SK-N-SH treated with all-trans-retinoic acid at 6 μM for 48 hours (cell line): ENCODE measurements around the gene CD300A.

Experiments
- ATAC-seq: fragments of 200-7000 bp; cut with Tn5 transposase; 3 replicates; pipeline ENCODE4 v1.9.1; 2020; ENCODE audit warnings: mild to moderate bottlenecking, moderate library complexity
- ARNTL ChIP-seq: fragments of 450-650 bp; formaldehyde crosslinking; IDR thresholded peaks from 2 replicates; pipeline ENCODE4 v1.5.0; 2020; ENCODE audit warnings: low read depth, mild to moderate bottlenecking, moderate library complexity, borderline replicate concordance
- BACH2 ChIP-seq: fragments of 250-450 bp; sonication (Bioruptor Pico); IDR thresholded peaks from 2 replicates; pipeline ENCODE4 v1.9.0; 2021; ENCODE audit warnings: mild to moderate bottlenecking, borderline replicate concordance
- CSDC2 ChIP-seq: fragments of 250-450 bp; sonication (Bioruptor Pico); IDR thresholded peaks from 2 replicates; pipeline ENCODE4 v1.5.0; 2020; ENCODE audit warnings: mild to moderate bottlenecking, moderate library complexity
- CSRNP3 ChIP-seq: fragments of 250-450 bp; sonication (Bioruptor Pico); IDR thresholded peaks from 2 replicates; pipeline ENCODE4 v1.5.1; 2021; ENCODE audit warnings: mild to moderate bottlenecking, moderate library complexity
- ESRRG ChIP-seq: fragments of 250-450 bp; sonication (Bioruptor Pico); IDR thresholded peaks from 2 replicates; pipeline ENCODE4 v1.6.1; 2021; ENCODE audit warnings: mild to moderate bottlenecking
- GLIS3 ChIP-seq: fragments of 250-450 bp; sonication (Bioruptor Pico); IDR thresholded peaks from 2 replicates; pipeline ENCODE4 v1.5.0; 2020; ENCODE audit warnings: mild to moderate bottlenecking, moderate library complexity
- OSR1 ChIP-seq: fragments of 250-450 bp; sonication (Bioruptor Pico); IDR thresholded peaks from 2 replicates; pipeline ENCODE4 v1.8.0; 2022; ENCODE audit warnings: moderate library complexity, mild to moderate bottlenecking, inconsistent platforms
- PPARA ChIP-seq: fragments of 250-450 bp; sonication (Bioruptor Pico); IDR thresholded peaks from 2 replicates; pipeline ENCODE4 v1.5.0; 2020; ENCODE audit warnings: mild to moderate bottlenecking, borderline replicate concordance
- RARB ChIP-seq: fragments of 250-450 bp; sonication (Bioruptor Pico); IDR thresholded peaks from 2 replicates; pipeline ENCODE4 v1.8.0; 2021; ENCODE audit warnings: mild to moderate bottlenecking, moderate library complexity
- SNAI2 ChIP-seq: fragments of 250-450 bp; sonication (Bioruptor Pico); IDR thresholded peaks from 2 replicates; pipeline ENCODE4 v1.5.0; 2020; ENCODE audit warnings: mild to moderate bottlenecking, moderate library complexity
- TCF4 ChIP-seq: fragments of 250-450 bp; sonication (Bioruptor Pico); IDR thresholded peaks from 2 replicates; pipeline ENCODE4 v1.8.0; 2021; ENCODE audit warnings: mild to moderate bottlenecking, moderate library complexity, borderline replicate concordance
- TOX ChIP-seq: fragments of 250-450 bp; sonication (Bioruptor Pico); IDR thresholded peaks from 2 replicates; pipeline ENCODE4 v1.8.0; 2021; ENCODE audit warnings: mild to moderate bottlenecking, moderate library complexity, borderline replicate concordance
- ZC3H10 ChIP-seq: fragments of 250-450 bp; sonication (Bioruptor Pico); IDR thresholded peaks from 2 replicates; pipeline ENCODE4 v1.5.1; 2021; ENCODE audit warnings: mild to moderate bottlenecking, moderate library complexity
- ZFP3 ChIP-seq: fragments of 250-450 bp; sonication (Bioruptor Pico); IDR thresholded peaks from 2 replicates; pipeline ENCODE4 v1.5.0; 2020; ENCODE audit warnings: mild to moderate bottlenecking, moderate library complexity
- ZFP30 ChIP-seq: fragments of 450-650 bp; formaldehyde crosslinking; IDR thresholded peaks from 2 replicates; pipeline ENCODE4 v1.5.0; 2022; ENCODE audit warnings: mild to moderate bottlenecking, moderate library complexity
- ZNF565 ChIP-seq: fragments of 450-650 bp; formaldehyde crosslinking; conservative IDR thresholded peaks from 2 replicates; pipeline ENCODE4 v1.5.0; 2020; ENCODE audit warnings: low read depth, mild to moderate bottlenecking, moderate library complexity
- ZNF70 ChIP-seq: fragments of 450-650 bp; formaldehyde crosslinking; IDR thresholded peaks from 2 replicates; pipeline ENCODE4 v1.5.0; 2020; ENCODE audit warnings: mild to moderate bottlenecking, moderate library complexity
- ZNF8 ChIP-seq: fragments of 450-650 bp; formaldehyde crosslinking; IDR thresholded peaks from 2 replicates; pipeline ENCODE4 v1.5.0; 2020; ENCODE audit warnings: mild to moderate bottlenecking, moderate library complexity
- TF ChIP-seq, protein P1 (sequence below): fragments of 250-450 bp; sonication (Bioruptor Pico); IDR thresholded peaks from 2 replicates; pipeline ENCODE4 v1.8.0; 2020; ENCODE audit warnings: mild to moderate bottlenecking, moderate library complexity, borderline replicate concordance
- TF ChIP-seq, protein P2 (sequence below): fragments of 250-450 bp; sonication (Bioruptor Pico); IDR thresholded peaks from 2 replicates; pipeline ENCODE4 v1.5.0; 2020; ENCODE audit warnings: mild to moderate bottlenecking, moderate library complexity

Gene CD300A

GRCh38 chr17:74449773-74450172 lies 16.7 kb upstream of the CD300A start (continued):
- TF ChIP-seq CSRNP3 (no peak), ZC3H10 (CRISPR knock-in tag) (no peak), OSR1 (no peak)

DNA sequence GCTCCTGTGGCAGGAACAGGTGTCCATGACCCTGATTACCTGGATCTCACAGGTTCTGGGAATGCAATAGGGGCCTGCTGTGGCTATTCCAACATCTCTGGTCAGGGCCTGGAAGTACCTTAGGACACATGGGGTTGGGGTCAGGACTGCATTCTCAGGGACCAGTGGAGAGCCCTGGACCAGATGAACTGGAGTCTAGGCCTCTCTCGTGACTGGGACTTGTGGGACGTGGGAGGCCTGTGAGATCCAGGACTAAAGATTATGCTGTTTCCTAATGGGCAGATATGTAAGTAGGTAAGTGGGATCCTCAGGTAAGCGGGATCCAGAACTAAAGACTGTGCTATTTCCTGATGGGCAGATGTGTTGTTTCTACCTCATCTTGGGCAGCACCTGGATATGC lies 16.2 kb upstream of the CD300A start:
- TF ChIP-seq BACH2 (no peak), RARB (CRISPR knock-in tag) (no peak), ARNTL (CRISPR knock-in tag) (no peak), OSR1 (no peak), SNAI2 (CRISPR knock-in tag) (no peak), TOX (CRISPR knock-in tag) (no peak), ZNF565 (CRISPR knock-in tag) (no peak), GLIS3 (CRISPR knock-in tag) (no peak), CSDC2 (CRISPR knock-in tag) (no peak), PPARA (CRISPR knock-in tag) (no peak), TCF4 (CRISPR knock-in tag) (no peak), ZFP3 (CRISPR knock-in tag) (no peak), CSRNP3 (no peak)
- TF ChIP-seq, protein P1, sequence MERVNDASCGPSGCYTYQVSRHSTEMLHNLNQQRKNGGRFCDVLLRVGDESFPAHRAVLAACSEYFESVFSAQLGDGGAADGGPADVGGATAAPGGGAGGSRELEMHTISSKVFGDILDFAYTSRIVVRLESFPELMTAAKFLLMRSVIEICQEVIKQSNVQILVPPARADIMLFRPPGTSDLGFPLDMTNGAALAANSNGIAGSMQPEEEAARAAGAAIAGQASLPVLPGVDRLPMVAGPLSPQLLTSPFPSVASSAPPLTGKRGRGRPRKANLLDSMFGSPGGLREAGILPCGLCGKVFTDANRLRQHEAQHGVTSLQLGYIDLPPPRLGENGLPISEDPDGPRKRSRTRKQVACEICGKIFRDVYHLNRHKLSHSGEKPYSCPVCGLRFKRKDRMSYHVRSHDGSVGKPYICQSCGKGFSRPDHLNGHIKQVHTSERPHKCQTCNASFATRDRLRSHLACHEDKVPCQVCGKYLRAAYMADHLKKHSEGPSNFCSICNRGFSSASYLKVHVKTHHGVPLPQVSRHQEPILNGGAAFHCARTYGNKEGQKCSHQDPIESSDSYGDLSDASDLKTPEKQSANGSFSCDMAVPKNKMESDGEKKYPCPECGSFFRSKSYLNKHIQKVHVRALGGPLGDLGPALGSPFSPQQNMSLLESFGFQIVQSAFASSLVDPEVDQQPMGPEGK (CRISPR knock-in tag), result no peak
- TF ChIP-seq, protein P2, sequence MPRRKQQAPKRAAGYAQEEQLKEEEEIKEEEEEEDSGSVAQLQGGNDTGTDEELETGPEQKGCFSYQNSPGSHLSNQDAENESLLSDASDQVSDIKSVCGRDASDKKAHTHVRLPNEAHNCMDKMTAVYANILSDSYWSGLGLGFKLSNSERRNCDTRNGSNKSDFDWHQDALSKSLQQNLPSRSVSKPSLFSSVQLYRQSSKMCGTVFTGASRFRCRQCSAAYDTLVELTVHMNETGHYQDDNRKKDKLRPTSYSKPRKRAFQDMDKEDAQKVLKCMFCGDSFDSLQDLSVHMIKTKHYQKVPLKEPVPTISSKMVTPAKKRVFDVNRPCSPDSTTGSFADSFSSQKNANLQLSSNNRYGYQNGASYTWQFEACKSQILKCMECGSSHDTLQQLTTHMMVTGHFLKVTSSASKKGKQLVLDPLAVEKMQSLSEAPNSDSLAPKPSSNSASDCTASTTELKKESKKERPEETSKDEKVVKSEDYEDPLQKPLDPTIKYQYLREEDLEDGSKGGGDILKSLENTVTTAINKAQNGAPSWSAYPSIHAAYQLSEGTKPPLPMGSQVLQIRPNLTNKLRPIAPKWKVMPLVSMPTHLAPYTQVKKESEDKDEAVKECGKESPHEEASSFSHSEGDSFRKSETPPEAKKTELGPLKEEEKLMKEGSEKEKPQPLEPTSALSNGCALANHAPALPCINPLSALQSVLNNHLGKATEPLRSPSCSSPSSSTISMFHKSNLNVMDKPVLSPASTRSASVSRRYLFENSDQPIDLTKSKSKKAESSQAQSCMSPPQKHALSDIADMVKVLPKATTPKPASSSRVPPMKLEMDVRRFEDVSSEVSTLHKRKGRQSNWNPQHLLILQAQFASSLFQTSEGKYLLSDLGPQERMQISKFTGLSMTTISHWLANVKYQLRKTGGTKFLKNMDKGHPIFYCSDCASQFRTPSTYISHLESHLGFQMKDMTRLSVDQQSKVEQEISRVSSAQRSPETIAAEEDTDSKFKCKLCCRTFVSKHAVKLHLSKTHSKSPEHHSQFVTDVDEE (CRISPR knock-in tag), result no peak
- ATAC-seq, result no peak

- ATAC-seq, result no peak
- TF ChIP-seq, protein P2 (CRISPR knock-in tag), result no peak
- TF ChIP-seq TCF4 (CRISPR knock-in tag) (no peak), RARB (CRISPR knock-in tag) (no peak), CSRNP3 (no peak), ZFP30 (CRISPR knock-in tag) (no peak), SNAI2 (CRISPR knock-in tag) (no peak), GLIS3 (CRISPR knock-in tag) (no peak), ESRRG (CRISPR knock-in tag) (no peak), ZC3H10 (CRISPR knock-in tag) (no peak), OSR1 (no peak), PPARA (CRISPR knock-in tag) (no peak), ZNF8 (CRISPR knock-in tag) (no peak), ZNF70 (CRISPR knock-in tag) (no peak), BACH2 (no peak), ZFP3 (CRISPR knock-in tag) (no peak)
- TF ChIP-seq, protein P1 (CRISPR knock-in tag), result no peak
Observed at GRCh38 chr17:74450925-74451403, 15.5 kb upstream of the CD300A start.
